Neural cell (in vitro differentiated cells): Measurements from ENCODE around the gene ZBTB5. TPM values are rescaled to one million over a fixed set of nuclear protein-coding genes. Genes with fewer than 3 reads are reported as not detected.
"Not testable (repeated sequence)": the region's sequence is repeated elsewhere in the genome, so short reads cannot be mapped to it uniquely, and the experiment has no call there.

Source experiments
- H2AFZ ChIP-seq: fragments of 200-600, 300-800 bp; sonication (generic), shearing (Covaris generic); 2 replicates; pipeline ENCODE4 v1.6.0; 2014; ENCODE audit warnings: low read depth, mild to moderate bottlenecking, antibody characterized with exemption, low read length, moderate library complexity
- H3F3A ChIP-seq: fragments of 200-600 bp; shearing (Covaris generic); 2 replicates; pipeline ENCODE4 v1.6.1; 2016; ENCODE audit warnings: mild to moderate bottlenecking, moderate library complexity, mixed read lengths, antibody characterized with exemption, low read length; ENCODE audit not compliant: insufficient read depth, poor library complexity, severe bottlenecking
- H3K27ac ChIP-seq: fragments of 200-600, 300-800 bp; sonication (generic), shearing (Covaris generic); 2 replicates; pipeline ENCODE4 v1.5.1; 2014; ENCODE audit warnings: mild to moderate bottlenecking, low read length, moderate library complexity
- H3K27me3 ChIP-seq: fragments of 300-800, 200-600 bp; sonication (generic), shearing (Covaris generic); 2 replicates; pipeline ENCODE4 v1.6.0; 2014; ENCODE audit warnings: mild to moderate bottlenecking, low read depth, low read length, moderate library complexity; ENCODE audit not compliant: insufficient read depth
- H3K36me3 ChIP-seq: fragments of 300-800, 200-600 bp; sonication (generic), shearing (Covaris generic); 2 replicates; pipeline ENCODE4 v1.5.1; 2014; ENCODE audit warnings: mild to moderate bottlenecking, antibody characterized with exemption, low read length, moderate library complexity; ENCODE audit not compliant: insufficient read depth
- H3K4me2 ChIP-seq: fragments of 300-800, 200-600 bp; sonication (generic), shearing (Covaris generic); 2 replicates; pipeline ENCODE4 v1.6.0; 2014; ENCODE audit warnings: mild to moderate bottlenecking, low read length
- H3K4me3 ChIP-seq: fragments of 300-800, 200-600 bp; sonication (generic), shearing (Covaris generic); 2 replicates; pipeline ENCODE4 v1.5.1; 2014; ENCODE audit warnings: mild to moderate bottlenecking, low read length, moderate library complexity
- H3K79me2 ChIP-seq: fragments of 200-600 bp; shearing (Covaris generic); replicated peaks from 2 replicates; pipeline ENCODE4 v1.6.0; 2014; ENCODE audit warnings: mild to moderate bottlenecking, low read length, moderate library complexity; ENCODE audit not compliant: insufficient read depth
- H3K9ac ChIP-seq: fragments of 300-800, 200-600 bp; sonication (generic), shearing (Covaris generic); 2 replicates; pipeline ENCODE4 v1.6.1; 2016; ENCODE audit warnings: mild to moderate bottlenecking, low read length, mixed read lengths
- H3K9me2 ChIP-seq: fragments of 200-600 bp; shearing (Covaris generic); 2 replicates; pipeline ENCODE4 v1.6.1; 2016; ENCODE audit warnings: mild to moderate bottlenecking, low read length, mixed read lengths; ENCODE audit not compliant: insufficient read depth
- H3K9me3 ChIP-seq: fragments of 200-600, 300-800 bp; sonication (generic), shearing (Covaris generic); 2 replicates; pipeline ENCODE4 v1.6.1; 2016; ENCODE audit warnings: mild to moderate bottlenecking, mixed run types, low read length, moderate library complexity, mixed read lengths
- H4K20me1 ChIP-seq: fragments of 200-600 bp; shearing (Covaris generic); 2 replicates; pipeline ENCODE4 v1.6.1; 2016; ENCODE audit warnings: mild to moderate bottlenecking, mixed run types; ENCODE audit not compliant: insufficient read depth
- CTCF ChIP-seq: fragments of 450-650 bp; IDR thresholded peaks from 2 replicates; pipeline ENCODE4 v1.5.1; 2014; ENCODE audit warnings: antibody characterized with exemption, mild to moderate bottlenecking, moderate library complexity; ENCODE audit not compliant: poor library complexity, severe bottlenecking
- EP300 ChIP-seq: fragments of 450-650 bp; conservative IDR thresholded peaks from 2 replicates; pipeline ENCODE4 v1.6.1; 2014; ENCODE audit warnings: antibody characterized with exemption, mild to moderate bottlenecking, moderate library complexity; ENCODE audit not compliant: poor library complexity, severe bottlenecking
- EZH2 ChIP-seq: fragments of 200-600, 300-800 bp; shearing (Covaris generic), sonication (generic); IDR thresholded peaks from 2 replicates; pipeline ENCODE4 v1.6.1; 2014; ENCODE audit warnings: antibody characterized with exemption, low read length, borderline replicate concordance, mild to moderate bottlenecking; ENCODE audit not compliant: insufficient read depth, poor library complexity, severe bottlenecking
- MXI1 ChIP-seq: fragments of 450-650 bp; conservative IDR thresholded peaks from 2 replicates; pipeline ENCODE4 v1.6.1; 2014; ENCODE audit warnings: antibody characterized with exemption, mild to moderate bottlenecking; ENCODE audit not compliant: poor library complexity, severe bottlenecking
- POLR2AphosphoS5 ChIP-seq: IDR thresholded peaks from 2 replicates; pipeline ENCODE4 v1.6.1; 2012
- RAD21 ChIP-seq: fragments of 450-650 bp; conservative IDR thresholded peaks from 2 replicates; pipeline ENCODE4 v1.6.1; 2014; ENCODE audit warnings: antibody characterized with exemption, mild to moderate bottlenecking, moderate library complexity
- REST ChIP-seq: IDR thresholded peaks from 2 replicates; pipeline ENCODE4 v1.6.1; 2012; ENCODE audit warnings: borderline replicate concordance
- SMC3 ChIP-seq: fragments of 450-650 bp; conservative IDR thresholded peaks from 2 replicates; pipeline ENCODE4 v1.6.1; 2014; ENCODE audit warnings: antibody characterized with exemption, mild to moderate bottlenecking, moderate library complexity; ENCODE audit not compliant: poor library complexity
- TAF1 ChIP-seq: IDR thresholded peaks from 2 replicates; pipeline ENCODE4 v1.6.1; 2012; ENCODE audit warnings: low read depth
- polyA plus RNA-seq: library from polyadenylated mRNA; depleted of rRNA; stranded (reverse); fragments of >200 nt; gene quantifications from 2 replicates; pipeline ENCODE4 v1.2.3, GENCODE V29; 2014

Gene ZBTB5
- polyA plus RNA-seq, 1 donor from 2014 or later, result 21.0 TPM

- TF ChIP-seq RAD21, result no peak
- TF ChIP-seq REST, result no peak
- TF ChIP-seq EZH2, result no peak
- TF ChIP-seq MXI1, result no peak
- Histone ChIP-seq H3K27ac (no peak overlapping the region), H3K4me3 (no peak overlapping the region), H3K36me3 (no peaks in the 10 kb centered on the region), H4K20me1 (no peaks in the 10 kb centered on the region), H3K9ac (no peak overlapping the region), H2AFZ (no peak overlapping the region), H3K79me2 (no peaks in the 10 kb centered on the region), H3K9me3 (no peaks in the 10 kb centered on the region), H3F3A (no peaks in the 10 kb centered on the region), H3K9me2 (no peaks in the 10 kb centered on the region), H3K27me3 (no peaks in the 10 kb centered on the region), H3K4me2 (no peak overlapping the region)
These were observed 60.7 kb downstream of the ZBTB5 start for GRCh38 chr9:37404590-37404989.

- no peak for TF ChIP-seq EZH2
- no peak overlapping the region for H2AFZ ChIP-seq
- H3K4me2 ChIP-seq, result no peak overlapping the region
- H3K27ac ChIP-seq, result no peak overlapping the region
- H3K79me2 ChIP-seq, result no peaks in the 10 kb centered on the region
- H3K4me3 ChIP-seq, result no peak overlapping the region
- H3K9me3 ChIP-seq, result no peaks in the 10 kb centered on the region
- H3F3A ChIP-seq, result no peaks in the 10 kb centered on the region
- H4K20me1 ChIP-seq, result no peaks in the 10 kb centered on the region
- no peaks in the 10 kb centered on the region for H3K36me3 ChIP-seq
- H3K9me2 ChIP-seq, result no peaks in the 10 kb centered on the region
- H3K9ac ChIP-seq, result no peak overlapping the region
- H3K27me3 ChIP-seq, result no peaks in the 10 kb centered on the region
These were observed 65.9 kb downstream of the ZBTB5 start for GRCh38 chr9:37399336-37399735.

- Histone ChIP-seq H3K4me2 (no peak overlapping the region), H3K27me3 (no peaks in the 10 kb centered on the region), H3K9me3 (no peaks in the 10 kb centered on the region), H3K27ac (no peak overlapping the region), H3K9ac (no peak overlapping the region), H3K9me2 (no peaks in the 10 kb centered on the region), H3K79me2 (no peaks in the 10 kb centered on the region), H3K4me3 (no peak overlapping the region), H3F3A (no peaks in the 10 kb centered on the region), H4K20me1 (no peaks in the 10 kb centered on the region), H3K36me3 (no peaks in the 10 kb centered on the region), H2AFZ (no peak overlapping the region)
- TF ChIP-seq EZH2, result no peak
- no peak for TF ChIP-seq TAF1
- TF ChIP-seq EP300, result no peak
- TF ChIP-seq MXI1, result no peak
- no peak for TF ChIP-seq SMC3
- no peak for TF ChIP-seq REST
- no peak for TF ChIP-seq POLR2AphosphoS5
- no peak for TF ChIP-seq RAD21
- no peak for TF ChIP-seq CTCF
These were observed 66.7 kb downstream of the ZBTB5 start for GRCh38 chr9:37398464-37399025.

- H3K36me3 ChIP-seq, H3K4me2 ChIP-seq, H2AFZ ChIP-seq, H3K9me2 ChIP-seq, H3K27ac ChIP-seq, H3K9me3 ChIP-seq, H3K27me3 ChIP-seq, H3F3A ChIP-seq, H3K4me3 ChIP-seq, H3K79me2 ChIP-seq, H3K9ac ChIP-seq, H4K20me1 ChIP-seq: not testable (repeated sequence)
These were observed 67.3 kb downstream of the ZBTB5 start for GRCh38 chr9:37397948-37398347.
